Karpas-422 (cell line): ENCODE results near the gene DAPK2. TPM values are rescaled to one million over a fixed set of nuclear protein-coding genes. Genes with fewer than 3 reads are reported as not detected.

Experiments used
- DNase-seq: peaks from one replicate; pipeline ENCODE4 v3.0.0-alpha.2; 2015
- H2AFZ ChIP-seq: fragments of 200-600 bp; sonication (generic); 2 replicates; pipeline ENCODE4 v1.6.1; 2014; ENCODE audit warnings: antibody characterized with exemption, low read length, mixed read lengths
- H3K27ac ChIP-seq: fragments of 200-600 bp; sonication (generic); 2 replicates; pipeline ENCODE4 v1.5.1; 2014; ENCODE audit warnings: mild to moderate bottlenecking, low read length, moderate library complexity
- H3K27me3 ChIP-seq: fragments of 200-600 bp; sonication (generic); 2 replicates; pipeline ENCODE4 v1.6.1; 2014; ENCODE audit warnings: low read length, mixed read lengths
- H3K36me3 ChIP-seq: fragments of 200-600 bp; sonication (generic); 2 replicates; pipeline ENCODE4 v1.6.1; 2014; ENCODE audit warnings: low read length, mixed read lengths; ENCODE audit not compliant: insufficient read depth
- H3K4me1 ChIP-seq: fragments of 200-600 bp; sonication (generic); 2 replicates; pipeline ENCODE4 v1.6.1; 2014; ENCODE audit warnings: mild to moderate bottlenecking, low read length, mixed read lengths
- H3K4me2 ChIP-seq: fragments of 200-600 bp; sonication (generic); 2 replicates; pipeline ENCODE4 v1.6.1; 2014; ENCODE audit warnings: low read length, low read depth, mild to moderate bottlenecking; ENCODE audit not compliant: poor library complexity, severe bottlenecking
- H3K4me3 ChIP-seq: fragments of 200-600 bp; sonication (generic); 2 replicates; pipeline ENCODE4 v1.5.1; 2014; ENCODE audit warnings: mild to moderate bottlenecking, antibody characterized with exemption, low read length, mixed read lengths
- H3K79me2 ChIP-seq: fragments of 200-600 bp; sonication (generic); 2 replicates; pipeline ENCODE4 v1.6.1; 2014; ENCODE audit warnings: mild to moderate bottlenecking, low read length, mixed read lengths
- H3K9ac ChIP-seq: fragments of 200-600 bp; sonication (generic); 2 replicates; pipeline ENCODE4 v1.6.0; 2014; ENCODE audit warnings: low read length
- H3K9me2 ChIP-seq: fragments of 200-600 bp; sonication (generic), shearing (Covaris generic); replicated peaks from 2 replicates; pipeline ENCODE4 v1.6.0; 2014; ENCODE audit warnings: mild to moderate bottlenecking, low read length, moderate library complexity; ENCODE audit not compliant: insufficient read depth
- H3K9me3 ChIP-seq: fragments of 300-700, 200-600 bp; sonication (generic); 2 replicates; pipeline ENCODE4 v1.6.1; 2014; ENCODE audit warnings: low read length, mixed read lengths
- H4K20me1 ChIP-seq: fragments of 200-600 bp; sonication (generic); 2 replicates; pipeline ENCODE4 v1.6.1; 2014; ENCODE audit warnings: mild to moderate bottlenecking, antibody characterized with exemption, low read length, low read depth; ENCODE audit not compliant: insufficient read depth
- total RNA-seq: library from RNA; depleted of rRNA; stranded (reverse); fragments of >200 nt; shearing (Covaris generic); gene quantifications from 2 replicates; pipeline ENCODE4 v1.2.3, GENCODE V29; 2014; ENCODE audit warnings: low replicate concordance

The DAPK2 gene
- total RNA-seq, 1 experiment from 2014 or later: 40.4 TPM

DNA sequence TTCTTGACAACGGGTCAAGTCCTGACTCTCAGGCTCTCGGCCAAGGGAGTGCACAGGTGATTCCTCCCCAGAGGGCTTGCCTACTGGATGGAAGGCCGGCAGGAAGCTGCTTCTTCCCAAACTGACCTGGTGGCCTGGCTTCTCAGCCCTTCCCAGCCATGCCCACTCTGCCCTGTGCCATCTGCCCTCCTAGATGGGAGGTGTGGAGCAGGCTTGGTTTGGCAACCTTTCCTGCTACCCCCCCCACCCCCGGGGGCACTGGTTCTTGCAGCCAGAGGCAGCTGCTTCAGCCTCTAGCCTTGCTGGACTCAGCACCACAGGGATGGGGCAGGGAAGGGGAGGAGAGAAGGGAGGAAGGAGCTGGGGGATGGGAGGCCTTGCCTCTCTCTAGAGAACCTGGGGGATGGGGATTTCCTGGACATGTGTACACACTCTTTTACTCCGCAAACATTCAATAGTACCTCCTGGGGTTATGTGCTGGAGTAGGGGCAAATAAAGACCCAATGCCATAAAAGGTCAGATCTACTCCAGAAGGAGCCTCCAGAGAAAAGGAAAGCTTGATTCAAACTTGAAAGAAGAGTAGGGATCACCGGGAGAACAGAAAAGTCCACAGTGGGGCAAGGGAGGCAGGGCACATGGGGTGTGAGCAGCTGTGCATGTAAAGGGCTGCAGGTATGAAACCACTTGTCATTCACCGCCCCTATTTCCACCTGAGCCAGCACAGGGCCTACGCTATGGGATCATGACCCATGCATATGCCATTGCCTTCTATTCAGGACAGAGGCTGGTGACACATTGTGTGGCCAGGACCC lies 4.2 kb upstream of the DAPK2 start:
- no peak overlapping the region for H2AFZ ChIP-seq
- H3K9ac ChIP-seq: no peak overlapping the region
- H3K36me3 ChIP-seq: no peaks in the 10 kb centered on the region
- H3K9me3 ChIP-seq: no peaks in the 10 kb centered on the region
- no peak overlapping the region for H3K4me3 ChIP-seq
- no peak for DNase-seq
- peaks cover 5% of the 10 kb centered on the region for H3K79me2 ChIP-seq
- no peak overlapping the region for H3K27ac ChIP-seq
- no peaks in the 10 kb centered on the region for H4K20me1 ChIP-seq
- no peaks in the 10 kb centered on the region for H3K9me2 ChIP-seq
- no peak overlapping the region for H3K4me2 ChIP-seq
- no peaks in the 10 kb centered on the region for H3K27me3 ChIP-seq
- H3K4me1 ChIP-seq: peaks cover 25% of the 10 kb centered on the region

DNA sequence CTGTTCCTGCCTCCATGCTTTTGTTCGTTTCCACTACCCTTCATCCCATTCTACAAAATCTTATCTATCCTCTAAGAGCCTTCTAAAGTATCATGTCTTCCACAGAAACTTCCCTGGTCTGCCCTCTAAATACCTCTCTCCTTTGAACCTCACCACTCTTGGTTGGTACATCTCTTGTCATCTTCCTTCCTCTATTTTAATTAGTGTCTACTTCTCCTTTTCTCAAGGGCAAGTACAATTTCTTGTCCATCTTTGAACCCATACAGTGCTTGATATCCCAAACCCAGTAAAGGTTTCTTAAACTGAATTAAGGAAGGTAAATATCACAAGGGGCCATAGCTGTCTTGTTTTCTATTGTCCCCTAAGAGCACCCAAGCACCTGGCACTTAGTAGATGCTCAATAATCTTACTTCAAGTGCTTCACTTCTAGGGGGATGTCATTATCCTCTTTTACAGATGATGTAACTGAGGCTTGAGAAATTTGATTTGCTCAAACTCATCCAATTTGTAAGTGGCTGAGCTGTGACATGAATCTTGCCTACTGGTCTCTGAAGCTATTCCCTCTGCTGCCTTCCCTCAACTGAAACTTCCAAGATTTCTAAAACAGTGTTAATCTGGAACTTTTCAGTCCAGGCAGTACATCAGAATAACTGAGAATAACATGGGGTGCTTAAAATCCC lies 2.6 kb upstream of the DAPK2 start:
- no peak overlapping the region for H3K4me2 ChIP-seq

DNA sequence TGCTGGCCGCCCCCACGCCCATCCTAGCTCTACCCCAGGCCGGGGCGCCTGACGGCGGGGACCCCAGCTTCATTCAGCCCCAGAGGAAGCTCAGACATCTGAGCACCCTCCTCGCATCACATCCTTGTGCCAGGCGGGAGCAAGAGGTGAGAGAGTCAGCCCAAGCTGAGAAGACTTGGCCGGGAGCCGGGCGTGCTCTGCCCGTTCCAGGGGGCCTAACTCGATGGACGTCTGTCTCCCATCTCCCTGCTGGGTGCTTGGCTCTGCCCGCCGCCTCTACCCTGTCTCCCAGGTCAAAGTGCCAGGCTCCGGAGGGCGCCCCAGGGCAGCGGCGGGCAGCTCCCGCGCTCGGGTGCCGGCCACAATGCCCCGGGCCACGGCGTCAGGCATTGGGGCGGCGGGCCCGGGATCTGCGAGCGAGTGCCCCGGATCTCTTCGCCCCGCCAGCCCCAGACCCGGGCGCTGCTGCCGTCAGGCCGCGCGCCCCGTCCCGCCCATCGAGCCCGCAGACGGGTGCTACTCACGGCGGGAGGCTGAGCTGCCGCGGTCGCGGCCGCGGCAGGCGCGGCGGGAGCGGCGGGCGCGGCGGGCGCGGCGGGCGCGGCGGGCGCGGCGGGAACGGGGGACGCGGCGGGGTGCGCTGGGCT lies 388 bp downstream of the DAPK2 start:
- Histone ChIP-seq H3K27me3 (no peaks in the 10 kb centered on the region), H3K4me2 (peak overlapping the region; percentile 79), H3K9me3 (no peaks in the 10 kb centered on the region), H3K4me1 (peaks cover 65% of the 10 kb centered on the region), H3K36me3 (0 out of 2 replicates have a peak, but pooled peaks cover 5% of the 10 kb centered on the region), H3K4me3 (peak overlapping the region; percentile 70), H3K9me2 (no peaks in the 10 kb centered on the region), H4K20me1 (no peaks in the 10 kb centered on the region), H3K9ac (peak overlapping the region; percentile 74), H2AFZ (no peak overlapping the region), H3K27ac (peak overlapping the region; percentile 85), H3K79me2 (peaks cover 50% of the 10 kb centered on the region)
- peak; percentile 53 for DNase-seq

More for the DNA sequence above, 2.6 kb upstream of the DAPK2 start:
- Histone ChIP-seq H3K4me3 (no peak overlapping the region), H3K79me2 (peaks cover 20% of the 10 kb centered on the region), H3K36me3 (no peaks in the 10 kb centered on the region), H3K9me2 (no peaks in the 10 kb centered on the region), H3K27ac (no peak overlapping the region), H3K9me3 (no peaks in the 10 kb centered on the region), H3K9ac (no peak overlapping the region), H3K4me1 (peaks cover 41% of the 10 kb centered on the region), H4K20me1 (no peaks in the 10 kb centered on the region), H3K27me3 (no peaks in the 10 kb centered on the region), H2AFZ (no peak overlapping the region)
- DNase-seq: peak; percentile 65

DNA sequence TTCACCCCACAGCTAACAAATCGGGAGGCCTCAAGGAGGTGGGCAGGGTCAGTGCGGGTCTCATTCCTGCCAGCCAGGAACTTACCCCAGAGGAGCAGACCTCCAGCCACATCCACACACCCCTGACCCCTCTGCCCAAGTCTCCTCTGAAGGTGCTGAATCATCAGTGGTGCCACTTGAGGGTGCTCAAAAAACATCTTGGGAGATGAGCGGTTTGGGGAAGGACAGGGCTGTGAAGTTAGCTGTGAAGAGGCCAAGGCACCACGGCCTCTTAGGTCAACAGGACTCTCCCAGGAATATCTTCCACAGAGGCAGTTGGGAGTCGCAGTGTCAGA lies 1.2 kb downstream of the DAPK2 start:
- Histone ChIP-seq H3K9me3 (no peaks in the 10 kb centered on the region), H3K27ac (peak overlapping the region; percentile 85), H3K4me3 (peak overlapping the region; percentile 70), H4K20me1 (no peaks in the 10 kb centered on the region), H3K36me3 (0 out of 2 replicates have a peak, but pooled peaks cover 5% of the 10 kb centered on the region), H3K79me2 (peaks cover 52% of the 10 kb centered on the region), H3K27me3 (no peaks in the 10 kb centered on the region), H3K9me2 (no peaks in the 10 kb centered on the region), H3K9ac (peak overlapping the region; percentile 74), H2AFZ (no peak overlapping the region), H3K4me2 (peak overlapping the region; percentile 64), H3K4me1 (peaks cover 65% of the 10 kb centered on the region)
- DNase-seq: peak; percentile 67

DNA sequence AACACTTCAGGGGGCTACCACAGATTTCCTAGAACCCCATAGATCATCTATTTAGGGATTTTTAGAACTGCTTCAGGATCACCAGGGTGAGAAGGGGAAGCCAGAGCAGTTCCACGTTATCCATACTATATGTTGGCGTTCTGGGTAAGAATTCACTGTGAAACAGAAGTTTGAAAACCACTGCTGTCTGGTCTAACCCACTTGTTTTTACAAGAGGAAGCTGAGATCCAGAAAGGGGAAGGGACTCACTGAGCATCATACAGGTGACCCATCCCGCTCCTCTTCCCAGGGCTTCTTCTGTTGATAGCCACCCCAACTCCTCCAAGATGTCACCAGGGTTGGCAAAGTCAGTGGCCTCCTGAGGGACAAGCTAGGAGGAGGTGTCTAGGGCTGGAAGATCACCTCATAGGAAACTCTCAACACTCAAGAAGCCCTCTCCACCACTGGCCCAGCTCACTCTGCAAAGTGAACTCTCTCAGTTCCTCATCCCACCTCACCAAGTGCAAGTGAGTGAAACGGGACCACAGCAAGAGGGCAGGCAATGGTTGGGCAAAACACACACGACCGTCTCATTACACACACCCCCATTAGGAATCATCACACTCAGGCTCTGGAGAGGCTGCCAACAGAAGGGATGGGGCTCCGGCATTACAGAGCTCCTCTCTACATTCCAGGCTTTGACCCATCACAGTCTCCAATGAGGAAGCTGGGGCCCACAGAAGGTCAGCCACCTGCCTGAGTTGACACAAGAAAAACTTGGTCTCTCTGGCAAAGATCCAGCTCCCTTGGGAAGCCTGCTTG lies 1.8 kb downstream of the DAPK2 start:
- Histone ChIP-seq H3K4me3 (peak overlapping the region; percentile 70), H3K79me2 (peaks cover 54% of the 10 kb centered on the region), H3K9ac (peak overlapping the region; percentile 74), H3K27me3 (no peaks in the 10 kb centered on the region), H2AFZ (no peak overlapping the region), H3K27ac (peak overlapping the region; percentile 85), H4K20me1 (no peaks in the 10 kb centered on the region), H3K9me2 (no peaks in the 10 kb centered on the region), H3K4me1 (peaks cover 65% of the 10 kb centered on the region), H3K9me3 (no peaks in the 10 kb centered on the region), H3K4me2 (peak overlapping the region; percentile 64), H3K36me3 (0 out of 2 replicates have a peak, but pooled peaks cover 5% of the 10 kb centered on the region)
- peak; percentile 85 for DNase-seq

DNA sequence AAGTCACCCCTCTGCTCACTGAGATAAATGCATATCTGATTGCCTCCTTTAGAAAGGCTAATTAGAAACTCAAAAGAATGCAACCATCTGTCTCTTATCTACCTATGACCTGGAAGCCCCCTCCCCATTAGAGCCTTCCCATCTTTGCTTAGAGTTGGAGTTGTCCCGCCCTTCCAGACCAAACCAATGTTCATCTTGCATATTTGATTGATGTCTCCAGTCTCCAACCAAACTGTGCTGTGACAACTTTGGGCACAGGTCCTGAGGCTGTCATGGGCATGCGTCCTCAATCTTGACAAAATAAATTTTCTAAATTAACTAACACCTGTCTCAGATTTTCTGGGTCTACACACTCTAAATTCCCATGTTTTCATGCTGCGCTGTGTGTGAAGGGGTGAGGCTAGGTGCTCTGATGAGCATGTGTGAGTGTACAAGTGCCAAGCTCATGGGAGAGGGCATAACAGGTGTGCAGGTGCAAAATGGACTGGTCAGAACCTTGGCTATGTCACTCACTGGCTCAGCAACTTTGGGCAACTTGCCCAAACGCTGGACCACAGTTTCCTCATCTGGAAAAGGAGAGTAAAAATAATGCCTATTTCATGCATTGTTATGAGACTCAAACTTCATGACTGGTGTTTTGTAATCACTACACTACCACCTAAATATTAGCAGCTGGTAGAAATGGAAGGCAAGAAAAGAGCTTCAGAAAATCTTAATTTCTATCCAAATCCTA lies 7.2 kb downstream of the DAPK2 start:
- Histone ChIP-seq H2AFZ (no peak overlapping the region), H4K20me1 (no peaks in the 10 kb centered on the region), H3K4me1 (peaks cover 25% of the 10 kb centered on the region), H3K4me3 (no peak overlapping the region), H3K9me3 (no peaks in the 10 kb centered on the region), H3K36me3 (peaks cover 8% of the 10 kb centered on the region; the same call in 1 of the 2 replicates), H3K27ac (no peak overlapping the region), H3K79me2 (peaks cover 46% of the 10 kb centered on the region), H3K9me2 (no peaks in the 10 kb centered on the region), H3K9ac (no peak overlapping the region), H3K27me3 (no peaks in the 10 kb centered on the region), H3K4me2 (no peak overlapping the region)
- DNase-seq: no peak

DNA sequence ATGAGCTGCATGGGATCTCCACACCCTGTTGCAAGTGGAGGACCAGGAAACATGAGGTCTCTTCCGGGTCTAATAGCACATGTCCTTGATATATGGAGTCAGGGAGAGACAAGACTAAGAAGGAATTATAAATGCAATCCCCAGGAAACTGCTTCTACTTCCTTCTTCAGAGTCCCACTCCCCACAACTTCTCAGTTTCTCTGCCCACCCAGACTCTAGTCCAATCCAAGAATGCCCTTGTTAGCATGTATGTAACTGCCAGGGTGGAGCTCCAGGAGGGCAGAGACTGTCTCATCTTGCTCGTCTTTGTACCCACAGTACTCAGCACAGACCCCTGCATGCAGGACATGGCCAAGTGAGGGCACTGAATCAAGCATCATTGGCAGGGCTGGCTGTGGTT lies 8.3 kb downstream of the DAPK2 start:
- no peak for DNase-seq
- Histone ChIP-seq H3K9ac (no peak overlapping the region), H3K9me3 (no peaks in the 10 kb centered on the region)

More for the DNA sequence above, 8.3 kb downstream of the DAPK2 start:
- H3K27me3 ChIP-seq: no peaks in the 10 kb centered on the region
- no peak overlapping the region for H3K27ac ChIP-seq
- H3K36me3 ChIP-seq: peaks cover 3% of the 10 kb centered on the region; the same call in 1 of the 2 replicates
- H3K79me2 ChIP-seq: peaks cover 35% of the 10 kb centered on the region
- peaks cover 15% of the 10 kb centered on the region for H3K4me1 ChIP-seq
- H3K4me3 ChIP-seq: no peak overlapping the region
- H3K4me2 ChIP-seq: no peak overlapping the region
- no peaks in the 10 kb centered on the region for H4K20me1 ChIP-seq
- no peaks in the 10 kb centered on the region for H3K9me2 ChIP-seq
- no peak overlapping the region for H2AFZ ChIP-seq
